KMS-11 (cell line): Measurements from ENCODE around the gene CACNA2D3.

Experiments
- H2AFZ ChIP-seq: fragments of 200-600 bp; sonication (generic); 2 replicates; pipeline ENCODE4 v1.6.1; 2016; ENCODE audit warnings: antibody characterized with exemption, mixed run types, low read depth
- H3K27ac ChIP-seq: fragments of 200-600 bp; sonication (generic); 2 replicates; pipeline ENCODE4 v1.6.1; 2016; ENCODE audit warnings: mild to moderate bottlenecking, mixed run types
- H3K27me3 ChIP-seq: fragments of 200-600 bp; sonication (generic); 2 replicates; pipeline ENCODE4 v1.6.1; 2017; ENCODE audit warnings: mild to moderate bottlenecking, low read depth, mixed run types, moderate library complexity; ENCODE audit not compliant: insufficient read depth
- H3K36me3 ChIP-seq: fragments of 200-600 bp; sonication (generic); 2 replicates; pipeline ENCODE4 v1.6.1; 2017; ENCODE audit warnings: mild to moderate bottlenecking, mixed run types; ENCODE audit not compliant: insufficient read depth
- H3K4me1 ChIP-seq: fragments of 200-600 bp; sonication (generic); 2 replicates; pipeline ENCODE4 v1.6.1; 2016; ENCODE audit warnings: mild to moderate bottlenecking, low read depth, mixed run types; ENCODE audit not compliant: poor library complexity, severe bottlenecking
- H3K4me2 ChIP-seq: fragments of 200-600 bp; sonication (generic); 2 replicates; pipeline ENCODE4 v1.7.0; 2016; ENCODE audit warnings: mild to moderate bottlenecking, mixed run types
- H3K4me3 ChIP-seq: fragments of 200-600 bp; sonication (generic); IDR thresholded peaks from 2 replicates; pipeline ENCODE4 v1.6.1; 2017; ENCODE audit warnings: low read depth, low read length, mixed read lengths; ENCODE audit not compliant: insufficient read depth
- H3K79me2 ChIP-seq: fragments of 200-600 bp; sonication (generic); 2 replicates; pipeline ENCODE4 v1.6.1; 2016; ENCODE audit warnings: low read depth, mixed run types; ENCODE audit not compliant: insufficient read depth
- H3K9ac ChIP-seq: fragments of 200-600 bp; sonication (generic); 2 replicates; pipeline ENCODE4 v1.6.1; 2016; ENCODE audit warnings: mild to moderate bottlenecking, mixed run types
- H4K20me1 ChIP-seq: fragments of 200-600 bp; sonication (generic); 2 replicates; pipeline ENCODE4 v1.6.1; 2016; ENCODE audit warnings: mild to moderate bottlenecking, mixed run types; ENCODE audit not compliant: insufficient read depth
- CTCF ChIP-seq: fragments of 200-600 bp; sonication (generic); conservative IDR thresholded peaks from 2 replicates; pipeline ENCODE4 v1.6.1; 2017; ENCODE audit warnings: low read depth, mild to moderate bottlenecking, antibody characterized with exemption, low read length, moderate library complexity, mixed read lengths

Gene CACNA2D3

GRCh38 chr3:54830658-54831057 lies 708.3 kb downstream of the CACNA2D3 start:
- Histone ChIP-seq H3K4me3 (no peak overlapping the region), H3K4me1 (no peaks in the 10 kb centered on the region), H2AFZ (no peak overlapping the region), H3K27ac (no peak overlapping the region), H3K9ac (no peak overlapping the region), H3K4me2 (no peak overlapping the region), H4K20me1 (no peaks in the 10 kb centered on the region), H3K36me3 (no peaks in the 10 kb centered on the region), H3K27me3 (no peaks in the 10 kb centered on the region), H3K79me2 (no peaks in the 10 kb centered on the region)
- TF ChIP-seq CTCF: peak; percentile 69; the same call in 1 of the 2 replicates

GRCh38 chr3:54831112-54831511 lies 708.8 kb downstream of the CACNA2D3 start:
- no peaks in the 10 kb centered on the region for H4K20me1 ChIP-seq
- H3K27me3 ChIP-seq: no peaks in the 10 kb centered on the region
- H3K4me1 ChIP-seq: no peaks in the 10 kb centered on the region
- no peak for TF ChIP-seq CTCF
- no peak overlapping the region for H2AFZ ChIP-seq
- no peak overlapping the region for H3K4me3 ChIP-seq
- no peaks in the 10 kb centered on the region for H3K79me2 ChIP-seq
- no peak overlapping the region for H3K4me2 ChIP-seq
- no peak overlapping the region for H3K9ac ChIP-seq
- no peaks in the 10 kb centered on the region for H3K36me3 ChIP-seq
- no peak overlapping the region for H3K27ac ChIP-seq

- Histone ChIP-seq H3K4me2 (no peak overlapping the region), H3K9ac (no peak overlapping the region), H3K36me3 (no peaks in the 10 kb centered on the region), H3K27me3 (no peaks in the 10 kb centered on the region), H2AFZ (no peak overlapping the region), H3K27ac (no peak overlapping the region), H3K79me2 (no peaks in the 10 kb centered on the region), H3K4me1 (no peaks in the 10 kb centered on the region), H4K20me1 (no peaks in the 10 kb centered on the region), H3K4me3 (no peak overlapping the region)
- TF ChIP-seq CTCF: no peak
Measured at GRCh38 chr3:54832876-54833275, 710.5 kb downstream of the CACNA2D3 start.

GRCh38 chr3:54835701-54836100 lies 713.3 kb downstream of the CACNA2D3 start:
- Histone ChIP-seq H4K20me1 (no peaks in the 10 kb centered on the region), H3K4me1 (no peaks in the 10 kb centered on the region), H3K4me2 (no peak overlapping the region), H3K36me3 (no peaks in the 10 kb centered on the region), H3K27me3 (no peaks in the 10 kb centered on the region), H3K9ac (no peak overlapping the region), H3K27ac (no peak overlapping the region), H2AFZ (no peak overlapping the region), H3K79me2 (no peaks in the 10 kb centered on the region), H3K4me3 (no peak overlapping the region)
- TF ChIP-seq CTCF: no peak
